GM12873 (cell line): Measurements from ENCODE around the gene IRS2.

Experiments
- TF ChIP-seq, protein P1 (sequence below): IDR thresholded peaks from 2 replicates; pipeline ENCODE4 v1.5.1; 2012; ENCODE audit warnings: low read depth, mild to moderate bottlenecking, moderate library complexity, low read length, control low read depth; ENCODE audit not compliant: insufficient read depth; ENCODE audit errors: missing control alignments

Gene IRS2

DNA sequence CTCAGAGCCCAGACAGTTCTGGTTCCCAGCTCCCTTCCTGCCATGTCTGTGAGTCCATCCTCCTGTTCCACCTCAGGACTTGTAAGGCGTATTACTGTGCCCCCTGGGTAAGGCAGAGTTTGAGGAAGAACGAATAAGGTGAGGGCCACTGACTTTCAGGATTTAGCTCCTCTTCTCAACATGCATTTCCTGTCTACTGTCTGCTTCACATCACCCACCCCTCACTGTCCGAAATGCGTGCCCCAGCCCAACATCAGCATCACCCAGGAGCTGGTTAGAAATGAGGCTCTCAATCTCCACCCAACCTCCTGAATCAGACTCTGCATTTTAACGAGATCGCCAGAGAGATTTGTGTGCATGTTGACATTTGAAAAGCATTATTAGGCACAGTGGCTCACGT is 44.4 kb downstream of the IRS2 start:
- TF ChIP-seq, protein P1, sequence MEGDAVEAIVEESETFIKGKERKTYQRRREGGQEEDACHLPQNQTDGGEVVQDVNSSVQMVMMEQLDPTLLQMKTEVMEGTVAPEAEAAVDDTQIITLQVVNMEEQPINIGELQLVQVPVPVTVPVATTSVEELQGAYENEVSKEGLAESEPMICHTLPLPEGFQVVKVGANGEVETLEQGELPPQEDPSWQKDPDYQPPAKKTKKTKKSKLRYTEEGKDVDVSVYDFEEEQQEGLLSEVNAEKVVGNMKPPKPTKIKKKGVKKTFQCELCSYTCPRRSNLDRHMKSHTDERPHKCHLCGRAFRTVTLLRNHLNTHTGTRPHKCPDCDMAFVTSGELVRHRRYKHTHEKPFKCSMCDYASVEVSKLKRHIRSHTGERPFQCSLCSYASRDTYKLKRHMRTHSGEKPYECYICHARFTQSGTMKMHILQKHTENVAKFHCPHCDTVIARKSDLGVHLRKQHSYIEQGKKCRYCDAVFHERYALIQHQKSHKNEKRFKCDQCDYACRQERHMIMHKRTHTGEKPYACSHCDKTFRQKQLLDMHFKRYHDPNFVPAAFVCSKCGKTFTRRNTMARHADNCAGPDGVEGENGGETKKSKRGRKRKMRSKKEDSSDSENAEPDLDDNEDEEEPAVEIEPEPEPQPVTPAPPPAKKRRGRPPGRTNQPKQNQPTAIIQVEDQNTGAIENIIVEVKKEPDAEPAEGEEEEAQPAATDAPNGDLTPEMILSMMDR: no peak

DNA sequence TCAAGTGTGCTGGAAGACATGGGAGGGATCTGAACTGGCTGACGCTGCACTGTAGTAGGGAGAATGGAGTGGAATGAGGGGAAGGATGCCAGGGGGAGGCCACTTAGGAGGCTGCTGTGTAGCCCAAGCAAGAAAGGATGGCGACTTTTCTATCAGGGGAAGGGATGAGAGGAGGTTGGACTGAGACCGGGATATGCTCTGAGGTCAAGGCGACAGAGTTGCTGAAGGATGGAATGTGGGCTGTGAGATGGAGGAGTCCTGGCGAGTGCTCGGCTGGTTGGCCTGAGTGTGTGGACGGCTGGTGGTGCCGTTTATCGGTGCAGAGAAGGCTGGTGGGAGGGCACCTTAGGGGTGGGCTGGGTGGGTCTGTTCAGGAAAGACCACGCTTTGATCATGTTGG is 45.7 kb downstream of the IRS2 start:
- TF ChIP-seq, protein P1: no peak

DNA sequence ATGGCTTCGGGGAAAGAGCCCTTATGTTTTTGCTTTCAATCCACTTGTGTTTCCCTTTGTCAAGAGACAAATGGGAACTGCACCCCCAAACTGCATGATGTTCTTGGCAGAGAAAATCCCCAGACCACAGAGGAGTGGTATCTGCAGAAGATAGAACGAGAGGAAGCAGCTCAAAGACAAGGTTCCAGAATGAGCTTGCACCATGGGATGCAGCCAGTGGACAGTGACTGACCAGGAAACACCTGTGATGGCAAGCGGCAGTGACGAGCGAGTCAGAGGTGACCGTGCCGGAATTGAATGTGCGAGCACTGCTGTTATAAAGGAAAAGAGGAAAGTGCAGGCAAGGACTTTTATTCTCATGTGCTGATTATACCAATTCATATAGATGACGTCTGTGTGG is 46.3 kb downstream of the IRS2 start:
- TF ChIP-seq, protein P1: no peak

DNA sequence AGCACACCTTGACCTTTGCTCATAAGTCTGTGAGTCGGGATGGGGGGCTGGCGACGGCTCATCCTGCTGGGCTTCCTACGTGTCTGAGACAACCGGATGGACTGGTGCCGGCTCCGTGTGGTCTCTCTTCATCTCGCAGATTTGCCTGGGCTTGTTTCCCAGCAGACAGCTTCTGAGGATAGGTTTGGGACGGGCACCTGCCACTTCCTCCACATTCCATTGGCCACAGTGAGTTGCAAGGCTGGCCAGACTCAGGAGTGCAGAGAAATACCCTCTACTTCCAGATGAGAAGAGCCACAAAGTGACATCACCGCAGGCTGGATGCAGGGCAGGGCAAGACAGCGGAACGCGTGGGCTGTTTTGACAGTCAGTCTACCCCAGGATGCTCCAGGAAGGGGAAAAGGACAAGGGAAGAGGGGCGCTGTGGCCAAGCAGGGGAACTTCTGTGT is 48.1 kb downstream of the IRS2 start:
- TF ChIP-seq, protein P1: no peak

DNA sequence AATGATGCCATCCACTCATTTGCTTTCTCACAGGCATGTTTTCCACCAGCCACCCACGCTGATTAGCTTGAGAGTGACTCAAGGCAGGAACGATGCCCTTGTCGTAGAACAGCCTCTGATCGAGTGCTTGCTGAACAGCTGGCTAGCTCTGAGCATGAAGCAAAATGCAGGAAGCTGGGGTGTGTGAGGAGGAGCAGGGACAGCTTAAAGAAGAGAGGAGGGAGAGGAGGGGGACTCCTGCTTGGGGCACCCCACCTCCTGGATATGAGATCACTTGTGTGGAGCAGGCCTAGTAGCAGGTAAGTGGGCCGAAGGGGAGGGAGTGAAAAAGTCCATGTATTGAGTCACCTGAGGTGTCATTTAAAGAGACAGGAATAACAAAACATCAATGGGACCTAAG is 48.8 kb downstream of the IRS2 start:
- TF ChIP-seq, protein P1: no peak

DNA sequence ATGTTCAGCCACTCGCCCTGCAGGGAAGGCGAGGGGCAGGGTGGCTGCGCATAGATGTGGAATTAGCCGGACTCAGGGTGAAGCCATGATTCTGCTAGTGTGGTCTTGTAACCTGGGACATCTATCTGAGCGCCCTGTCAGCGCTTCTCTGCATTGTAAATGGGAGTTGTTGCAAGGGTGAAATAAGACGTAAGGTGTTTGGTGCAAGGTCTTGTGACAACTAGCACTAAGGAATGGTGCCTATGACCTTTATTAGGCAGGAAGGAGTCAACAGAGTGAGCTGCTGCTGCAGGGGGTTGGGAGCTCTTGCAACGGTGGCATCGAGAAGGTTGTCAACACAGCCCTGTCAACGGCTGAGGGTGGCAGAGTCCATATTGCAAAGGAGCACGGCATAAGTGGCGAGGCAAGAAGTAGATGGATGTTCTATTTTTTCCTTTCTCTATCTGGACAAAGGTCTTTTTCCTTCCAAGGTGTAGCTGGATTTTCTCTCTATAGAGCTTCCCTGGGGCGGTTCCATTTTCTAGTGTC is 49.3 kb downstream of the IRS2 start:
- TF ChIP-seq, protein P1: no peak

DNA sequence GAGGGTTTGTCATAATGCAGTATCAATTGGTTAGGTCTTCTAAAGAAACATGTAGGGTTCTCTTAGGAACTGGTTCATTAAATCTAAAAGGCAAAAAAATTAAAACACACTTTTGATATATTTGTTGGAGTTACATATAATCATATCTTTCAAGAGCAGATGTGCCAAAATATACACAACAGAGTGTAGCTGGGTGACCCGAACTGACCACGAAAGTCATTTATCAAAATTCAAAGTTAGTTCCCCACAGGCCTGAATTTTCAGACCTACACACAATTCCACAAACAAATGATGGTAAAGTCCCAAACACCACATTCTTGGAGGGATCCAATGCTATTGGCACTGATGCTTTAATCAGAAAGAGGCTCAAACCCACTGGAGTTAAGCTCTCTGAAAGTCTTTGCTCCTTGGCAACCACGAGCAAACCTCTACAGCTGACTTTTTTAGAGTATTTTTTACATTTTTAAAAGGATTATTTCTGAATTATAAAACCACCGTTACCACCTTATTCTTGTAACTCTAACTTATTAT is 50.9 kb downstream of the IRS2 start:
- TF ChIP-seq, protein P1: no peak
